K562 (cell line): ENCODE results near the gene FXN.
"Not testable (repeated sequence)": the region's sequence is repeated elsewhere in the genome, so short reads cannot be mapped to it uniquely, and the experiment has no call there.

Source experiments
- BHLHE40 ChIP-seq: IDR thresholded peaks from 2 replicates; pipeline ENCODE4 v1.6.1; 2011; ENCODE audit warnings: low read length, improper control_type of control experiment
- HDAC1 ChIP-seq, 2 experiments: fragments of 450-650 bp; IDR thresholded peaks; 2 replicates each; pipeline ENCODE4 v1.6.1; 2016 to 2017; ENCODE audit warnings: inconsistent platforms in 1 of 2, mild to moderate bottlenecking in 1 of 2, moderate library complexity in 1 of 2
- ID3 ChIP-seq, 2 experiments: fragments of 250-450 bp in 1 of 2; fragments of 450-650 bp in 1 of 2; sonication (Bioruptor Pico) in 1 of 2; IDR thresholded peaks; 2 replicates each; pipeline versions ENCODE4 v1.6.1 to v1.8.0; 2016 to 2021; ENCODE audit warnings: mild to moderate bottlenecking in 2 of 2, moderate library complexity in 2 of 2, missing compliant biosample characterization in 1 of 2, missing genetic modification characterization in 1 of 2
- IFI16 ChIP-seq: fragments of 250-450 bp; sonication (Bioruptor Pico); IDR thresholded peaks from 2 replicates; pipeline ENCODE4 v2.1.2; 2022; ENCODE audit warnings: mild to moderate bottlenecking, inconsistent platforms
- JUNB ChIP-seq: fragments of 450-650 bp; formaldehyde crosslinking; conservative IDR thresholded peaks from 2 replicates; pipeline ENCODE4 v1.4.0; 2020; ENCODE audit warnings: mild to moderate bottlenecking
- MAFF ChIP-seq: IDR thresholded peaks from 2 replicates; pipeline ENCODE4 v1.6.1; 2012; ENCODE audit warnings: low read length, improper control_type of control experiment
- NFYB ChIP-seq: IDR thresholded peaks from 2 replicates; pipeline ENCODE4 v1.6.1; 2011; ENCODE audit warnings: mild to moderate bottlenecking, moderate library complexity; ENCODE audit not compliant: insufficient read length; ENCODE audit errors: extremely low read depth
- RAD51 ChIP-seq: fragments of 450-650 bp; IDR thresholded peaks from 2 replicates; pipeline ENCODE4 v1.7.1; 2016; ENCODE audit warnings: low read depth, mild to moderate bottlenecking, borderline replicate concordance
- ZNF699 ChIP-seq: fragments of 250-450 bp; sonication (Bioruptor Pico); IDR thresholded peaks from 2 replicates; pipeline ENCODE4 v1.8.0; 2021; ENCODE audit warnings: mild to moderate bottlenecking, moderate library complexity; ENCODE audit not compliant: insufficient replicate concordance
- ZNF830 ChIP-seq: fragments of 250-450 bp; sonication (Bioruptor Pico); IDR thresholded peaks from 2 replicates; pipeline ENCODE4 v1.5.0; 2021; ENCODE audit warnings: mild to moderate bottlenecking
- TF ChIP-seq, protein P1 (sequence below): sonication (generic); formaldehyde crosslinking; IDR thresholded peaks from 2 replicates; pipeline ENCODE4 v1.8.1; 2022; ENCODE audit warnings: missing genetic modification reagents
- TF ChIP-seq, protein P2 (sequence below), 3 experiments: IDR thresholded peaks in 2 of 3; conservative IDR thresholded peaks in 1 of 3; 2 replicates each; pipeline ENCODE4 v1.5.1; 2011 to 2012; ENCODE audit warnings: low read length in 3 of 3, mild to moderate bottlenecking in 3 of 3, control low read depth in 2 of 3, improper control_type of control experiment in 1 of 3, inconsistent platforms in 1 of 3, low read depth in 1 of 3, mixed read lengths in 1 of 3, moderate library complexity in 1 of 3; ENCODE audit not compliant: insufficient read depth in 2 of 3
- TF ChIP-seq, protein P3 (sequence below): fragments of 450-650 bp; IDR thresholded peaks from 2 replicates; pipeline ENCODE4 v1.6.1; 2017; ENCODE audit warnings: antibody characterized with exemption, mild to moderate bottlenecking
- TF ChIP-seq, protein P4 (sequence below): fragments of 450-650 bp; IDR thresholded peaks from 2 replicates; pipeline ENCODE4 v1.6.1; 2016

- TF ChIP-seq, protein P1, sequence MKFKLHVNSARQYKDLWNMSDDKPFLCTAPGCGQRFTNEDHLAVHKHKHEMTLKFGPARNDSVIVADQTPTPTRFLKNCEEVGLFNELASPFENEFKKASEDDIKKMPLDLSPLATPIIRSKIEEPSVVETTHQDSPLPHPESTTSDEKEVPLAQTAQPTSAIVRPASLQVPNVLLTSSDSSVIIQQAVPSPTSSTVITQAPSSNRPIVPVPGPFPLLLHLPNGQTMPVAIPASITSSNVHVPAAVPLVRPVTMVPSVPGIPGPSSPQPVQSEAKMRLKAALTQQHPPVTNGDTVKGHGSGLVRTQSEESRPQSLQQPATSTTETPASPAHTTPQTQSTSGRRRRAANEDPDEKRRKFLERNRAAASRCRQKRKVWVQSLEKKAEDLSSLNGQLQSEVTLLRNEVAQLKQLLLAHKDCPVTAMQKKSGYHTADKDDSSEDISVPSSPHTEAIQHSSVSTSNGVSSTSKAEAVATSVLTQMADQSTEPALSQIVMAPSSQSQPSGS (CRISPR knock-in tag): not testable (repeated sequence)
- TF ChIP-seq ZNF699 (CRISPR knock-in tag); ZNF830; BHLHE40; JUNB (CRISPR knock-in tag); HDAC1 (IDR thresholded peaks at IDR 0.05); RAD51; IFI16 (CRISPR knock-in tag); NFYB; MAFF; ID3 (CRISPR knock-in tag; IDR thresholded peaks at IDR 0.05); ID3 (tag; IDR thresholded peaks at IDR 0.05): not testable (repeated sequence)
- TF ChIP-seq, protein P2, sequence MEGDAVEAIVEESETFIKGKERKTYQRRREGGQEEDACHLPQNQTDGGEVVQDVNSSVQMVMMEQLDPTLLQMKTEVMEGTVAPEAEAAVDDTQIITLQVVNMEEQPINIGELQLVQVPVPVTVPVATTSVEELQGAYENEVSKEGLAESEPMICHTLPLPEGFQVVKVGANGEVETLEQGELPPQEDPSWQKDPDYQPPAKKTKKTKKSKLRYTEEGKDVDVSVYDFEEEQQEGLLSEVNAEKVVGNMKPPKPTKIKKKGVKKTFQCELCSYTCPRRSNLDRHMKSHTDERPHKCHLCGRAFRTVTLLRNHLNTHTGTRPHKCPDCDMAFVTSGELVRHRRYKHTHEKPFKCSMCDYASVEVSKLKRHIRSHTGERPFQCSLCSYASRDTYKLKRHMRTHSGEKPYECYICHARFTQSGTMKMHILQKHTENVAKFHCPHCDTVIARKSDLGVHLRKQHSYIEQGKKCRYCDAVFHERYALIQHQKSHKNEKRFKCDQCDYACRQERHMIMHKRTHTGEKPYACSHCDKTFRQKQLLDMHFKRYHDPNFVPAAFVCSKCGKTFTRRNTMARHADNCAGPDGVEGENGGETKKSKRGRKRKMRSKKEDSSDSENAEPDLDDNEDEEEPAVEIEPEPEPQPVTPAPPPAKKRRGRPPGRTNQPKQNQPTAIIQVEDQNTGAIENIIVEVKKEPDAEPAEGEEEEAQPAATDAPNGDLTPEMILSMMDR (IDR thresholded peaks at IDR 0.05 in 2 of 3, conservative IDR thresholded peaks at IDR 0.05 in 1 of 3; ENCODE audit: insufficient read depth in 2 of 3, low read depth in 1 of 3, low read length in 3 of 3): not testable (repeated sequence)
- TF ChIP-seq, protein P3, sequence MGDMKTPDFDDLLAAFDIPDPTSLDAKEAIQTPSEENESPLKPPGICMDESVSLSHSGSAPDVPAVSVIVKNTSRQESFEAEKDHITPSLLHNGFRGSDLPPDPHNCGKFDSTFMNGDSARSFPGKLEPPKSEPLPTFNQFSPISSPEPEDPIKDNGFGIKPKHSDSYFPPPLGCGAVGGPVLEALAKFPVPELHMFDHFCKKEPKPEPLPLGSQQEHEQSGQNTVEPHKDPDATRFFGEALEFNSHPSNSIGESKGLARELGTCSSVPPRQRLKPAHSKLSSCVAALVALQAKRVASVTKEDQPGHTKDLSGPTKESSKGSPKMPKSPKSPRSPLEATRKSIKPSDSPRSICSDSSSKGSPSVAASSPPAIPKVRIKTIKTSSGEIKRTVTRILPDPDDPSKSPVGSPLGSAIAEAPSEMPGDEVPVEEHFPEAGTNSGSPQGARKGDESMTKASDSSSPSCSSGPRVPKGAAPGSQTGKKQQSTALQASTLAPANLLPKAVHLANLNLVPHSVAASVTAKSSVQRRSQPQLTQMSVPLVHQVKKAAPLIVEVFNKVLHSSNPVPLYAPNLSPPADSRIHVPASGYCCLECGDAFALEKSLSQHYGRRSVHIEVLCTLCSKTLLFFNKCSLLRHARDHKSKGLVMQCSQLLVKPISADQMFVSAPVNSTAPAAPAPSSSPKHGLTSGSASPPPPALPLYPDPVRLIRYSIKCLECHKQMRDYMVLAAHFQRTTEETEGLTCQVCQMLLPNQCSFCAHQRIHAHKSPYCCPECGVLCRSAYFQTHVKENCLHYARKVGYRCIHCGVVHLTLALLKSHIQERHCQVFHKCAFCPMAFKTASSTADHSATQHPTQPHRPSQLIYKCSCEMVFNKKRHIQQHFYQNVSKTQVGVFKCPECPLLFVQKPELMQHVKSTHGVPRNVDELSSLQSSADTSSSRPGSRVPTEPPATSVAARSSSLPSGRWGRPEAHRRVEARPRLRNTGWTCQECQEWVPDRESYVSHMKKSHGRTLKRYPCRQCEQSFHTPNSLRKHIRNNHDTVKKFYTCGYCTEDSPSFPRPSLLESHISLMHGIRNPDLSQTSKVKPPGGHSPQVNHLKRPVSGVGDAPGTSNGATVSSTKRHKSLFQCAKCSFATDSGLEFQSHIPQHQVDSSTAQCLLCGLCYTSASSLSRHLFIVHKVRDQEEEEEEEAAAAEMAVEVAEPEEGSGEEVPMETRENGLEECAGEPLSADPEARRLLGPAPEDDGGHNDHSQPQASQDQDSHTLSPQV: not testable (repeated sequence)
- TF ChIP-seq, protein P4, sequence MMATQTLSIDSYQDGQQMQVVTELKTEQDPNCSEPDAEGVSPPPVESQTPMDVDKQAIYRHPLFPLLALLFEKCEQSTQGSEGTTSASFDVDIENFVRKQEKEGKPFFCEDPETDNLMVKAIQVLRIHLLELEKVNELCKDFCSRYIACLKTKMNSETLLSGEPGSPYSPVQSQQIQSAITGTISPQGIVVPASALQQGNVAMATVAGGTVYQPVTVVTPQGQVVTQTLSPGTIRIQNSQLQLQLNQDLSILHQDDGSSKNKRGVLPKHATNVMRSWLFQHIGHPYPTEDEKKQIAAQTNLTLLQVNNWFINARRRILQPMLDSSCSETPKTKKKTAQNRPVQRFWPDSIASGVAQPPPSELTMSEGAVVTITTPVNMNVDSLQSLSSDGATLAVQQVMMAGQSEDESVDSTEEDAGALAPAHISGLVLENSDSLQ: not testable (repeated sequence)
Observed at GRCh38 chr9:69094361-69095135, 59.0 kb downstream of the FXN start.
